ENCODE results near the gene KIF16B.

DNA sequence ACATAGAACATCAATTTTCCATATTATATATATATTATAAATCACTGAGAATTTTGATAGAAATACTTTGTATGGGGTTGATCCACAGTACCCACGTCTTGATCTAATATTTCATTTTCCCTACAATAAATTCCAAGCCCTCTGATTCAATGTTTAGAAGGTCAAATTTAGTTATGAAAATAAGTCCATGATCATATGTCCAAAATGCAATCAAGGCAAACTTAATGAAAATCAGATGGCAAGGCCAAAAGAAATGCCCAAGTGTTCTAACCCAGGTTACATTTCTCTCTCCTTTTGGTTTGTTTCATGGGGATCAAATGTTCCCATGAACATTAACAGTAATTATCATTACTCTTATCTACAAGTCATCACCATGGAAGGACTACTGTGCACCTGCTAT, 203.8 kb downstream of the KIF16B start:
- no peak for TF ChIP-seq CTCF (conservative IDR thresholded peaks at IDR 0.05; ENCODE audit: low read depth, low read length)
- no peak for TF ChIP-seq EZH2 (IDR thresholded peaks at IDR 0.05; ENCODE audit: borderline replicate concordance, low read depth, low read length, poor library complexity, severe bottlenecking)
